Retinal pigment epithelial cell (primary cell): Measurements from ENCODE around the gene CBR4.

Source experiments
- DNase-seq: peaks from one replicate; pipeline ENCODE4 v3.0.0-alpha.2; 2010; ENCODE audit warnings: low read depth
- H3K4me3 ChIP-seq: 2 replicates; pipeline ENCODE4 v1.5.1; 2011; ENCODE audit warnings: mild to moderate bottlenecking, low read length, control low read depth, moderate library complexity
- TF ChIP-seq, protein P1 (sequence below): conservative IDR thresholded peaks from 2 replicates; pipeline ENCODE4 v1.5.1; 2011; ENCODE audit warnings: low read depth, low read length, control low read depth, inconsistent platforms

Gene CBR4

DNA sequence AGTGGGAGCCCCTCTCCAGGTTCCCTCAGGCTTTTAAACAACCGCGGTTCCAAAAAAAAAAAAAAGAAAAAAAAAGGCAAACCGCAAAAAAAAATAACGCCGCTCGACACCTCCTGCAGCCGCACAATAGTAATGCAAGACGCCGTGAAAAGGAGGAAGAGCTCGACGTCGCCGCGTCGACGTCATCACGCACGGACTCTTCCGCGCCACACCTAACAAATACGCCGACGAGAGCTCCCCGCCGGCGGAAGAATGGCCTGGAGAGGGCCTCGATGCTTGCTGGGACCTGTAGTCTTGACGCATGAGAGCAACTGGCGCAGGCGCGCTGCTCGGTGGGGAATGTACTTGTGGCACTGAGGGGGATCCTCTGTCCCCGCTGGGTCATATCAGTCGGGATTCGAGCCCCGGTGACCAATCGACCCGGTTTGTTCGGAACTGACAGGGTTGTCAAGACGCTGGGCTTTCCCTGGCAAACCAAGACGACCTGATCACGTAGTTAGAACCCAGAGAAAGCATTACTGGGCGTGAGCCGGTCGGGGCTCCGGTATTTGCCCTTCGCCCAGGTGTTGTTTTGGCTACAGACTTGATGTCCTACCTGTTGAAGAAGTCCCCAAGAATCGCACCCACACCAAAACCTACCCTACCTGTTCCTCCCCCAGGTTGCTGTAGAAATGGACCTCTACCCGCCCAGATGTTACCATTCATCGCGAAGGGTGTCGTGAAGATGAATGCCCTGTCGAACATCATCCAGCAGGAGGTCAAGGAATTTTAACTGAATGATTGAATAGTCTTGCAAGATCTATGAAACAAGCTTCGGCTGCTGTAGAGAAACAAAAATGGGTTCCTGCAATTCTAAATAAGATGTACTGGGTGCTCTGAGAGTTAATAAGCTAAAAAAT lies at the start of gene CBR4:
Gene CBR4, minus strand, starts transcription at position 131 of the 899 bp plus-strand sequence. CDS start 166 bp downstream, outside the sequence.
- TF ChIP-seq, protein P1, sequence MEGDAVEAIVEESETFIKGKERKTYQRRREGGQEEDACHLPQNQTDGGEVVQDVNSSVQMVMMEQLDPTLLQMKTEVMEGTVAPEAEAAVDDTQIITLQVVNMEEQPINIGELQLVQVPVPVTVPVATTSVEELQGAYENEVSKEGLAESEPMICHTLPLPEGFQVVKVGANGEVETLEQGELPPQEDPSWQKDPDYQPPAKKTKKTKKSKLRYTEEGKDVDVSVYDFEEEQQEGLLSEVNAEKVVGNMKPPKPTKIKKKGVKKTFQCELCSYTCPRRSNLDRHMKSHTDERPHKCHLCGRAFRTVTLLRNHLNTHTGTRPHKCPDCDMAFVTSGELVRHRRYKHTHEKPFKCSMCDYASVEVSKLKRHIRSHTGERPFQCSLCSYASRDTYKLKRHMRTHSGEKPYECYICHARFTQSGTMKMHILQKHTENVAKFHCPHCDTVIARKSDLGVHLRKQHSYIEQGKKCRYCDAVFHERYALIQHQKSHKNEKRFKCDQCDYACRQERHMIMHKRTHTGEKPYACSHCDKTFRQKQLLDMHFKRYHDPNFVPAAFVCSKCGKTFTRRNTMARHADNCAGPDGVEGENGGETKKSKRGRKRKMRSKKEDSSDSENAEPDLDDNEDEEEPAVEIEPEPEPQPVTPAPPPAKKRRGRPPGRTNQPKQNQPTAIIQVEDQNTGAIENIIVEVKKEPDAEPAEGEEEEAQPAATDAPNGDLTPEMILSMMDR, result peak; percentile 35
- DNase-seq, result peak; percentile 97

DNA sequence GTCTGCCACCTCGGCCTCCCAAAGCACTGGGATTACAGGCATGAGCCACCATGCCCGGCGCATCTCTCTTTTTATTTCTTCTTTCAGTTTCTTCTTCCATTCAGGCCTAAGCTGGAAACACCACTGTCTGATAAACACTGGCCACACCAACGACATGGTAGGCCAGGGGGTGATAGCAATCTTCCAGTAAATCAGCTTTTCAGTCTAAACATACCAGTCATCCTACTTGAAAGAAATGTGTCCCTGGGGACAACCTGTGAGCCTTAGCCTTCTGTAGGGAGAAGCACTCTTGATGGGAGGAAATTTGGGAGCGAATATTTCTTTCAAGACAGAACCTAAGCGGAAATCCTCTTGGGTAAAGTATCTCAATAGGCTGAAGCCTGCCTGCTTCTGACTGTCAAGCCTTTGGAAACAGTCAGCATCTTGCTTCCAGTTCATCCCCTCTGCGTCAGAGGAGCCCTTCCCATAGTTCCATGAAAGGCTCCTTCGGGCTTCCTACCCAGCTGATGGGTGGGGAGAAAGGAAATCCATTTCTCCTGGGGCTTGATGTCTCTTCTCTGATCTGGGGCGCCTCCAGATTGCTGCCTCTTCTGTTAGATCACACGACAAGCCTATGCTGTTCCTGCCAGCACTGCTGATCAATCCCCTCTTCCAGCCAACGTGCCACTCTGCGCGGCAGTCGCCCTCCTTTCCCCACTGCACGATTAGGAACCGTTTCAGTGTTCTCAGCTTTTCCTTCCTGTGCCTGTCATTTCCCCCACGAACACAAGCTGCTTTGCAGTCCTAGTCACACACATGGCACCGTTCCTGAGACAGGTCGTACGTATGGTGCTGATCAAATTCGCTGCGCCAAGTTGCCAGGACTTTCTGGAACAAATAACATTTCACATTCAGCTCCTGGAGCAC lies 49.5 kb upstream of the CBR4 start:
- H3K4me3 ChIP-seq, result no peak overlapping the region
- TF ChIP-seq, protein P1, result no peak
- DNase-seq, result no peak

More for the DNA sequence above, at the start of gene CBR4:
- H3K4me3 ChIP-seq, result peak within 1 kb of the TSS; percentile 76

DNA sequence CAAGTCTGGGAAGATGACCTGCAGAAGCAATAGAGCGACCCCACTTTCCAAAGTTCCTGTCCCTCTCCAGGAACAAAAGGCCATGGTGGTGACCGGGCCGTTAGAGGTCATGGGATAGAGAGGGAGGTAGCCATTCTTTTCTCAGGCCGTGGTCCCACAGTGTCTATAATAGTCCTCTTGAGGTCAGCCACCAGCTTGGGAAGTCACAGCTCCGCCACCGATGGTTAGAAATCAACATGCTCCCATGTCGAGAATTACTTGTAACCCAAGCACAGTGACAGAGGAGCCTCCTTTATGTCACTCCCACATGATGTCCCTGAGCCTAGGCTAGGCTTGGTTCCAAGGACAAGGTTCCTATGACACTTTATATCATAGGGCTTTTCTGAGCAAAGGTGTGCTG lies 48.3 kb upstream of the CBR4 start:
- no peak overlapping the region for H3K4me3 ChIP-seq
- TF ChIP-seq, protein P1, result no peak
- DNase-seq, result no peak

DNA sequence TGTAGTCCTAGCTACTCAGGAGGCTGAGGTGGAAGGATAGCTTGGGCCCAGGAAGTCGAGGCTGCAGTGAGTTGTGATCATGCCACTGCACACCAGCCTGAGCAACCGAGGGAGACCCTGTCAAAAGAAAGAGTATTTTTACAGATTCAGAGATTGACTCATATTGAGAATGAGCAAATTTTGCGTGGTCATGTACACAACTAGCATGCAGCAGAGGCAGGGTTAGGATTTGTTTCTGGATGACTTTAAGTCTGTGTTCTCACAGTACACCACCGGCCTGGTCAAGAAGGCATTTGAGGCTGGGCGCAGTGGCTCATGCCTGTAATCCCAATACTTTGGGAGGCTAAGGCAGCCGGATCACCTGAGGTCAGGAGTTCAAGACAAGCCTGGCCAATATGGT lies 44.8 kb upstream of the CBR4 start:
- H3K4me3 ChIP-seq, result no peak overlapping the region
- TF ChIP-seq, protein P1, result no peak
- DNase-seq, result no peak

DNA sequence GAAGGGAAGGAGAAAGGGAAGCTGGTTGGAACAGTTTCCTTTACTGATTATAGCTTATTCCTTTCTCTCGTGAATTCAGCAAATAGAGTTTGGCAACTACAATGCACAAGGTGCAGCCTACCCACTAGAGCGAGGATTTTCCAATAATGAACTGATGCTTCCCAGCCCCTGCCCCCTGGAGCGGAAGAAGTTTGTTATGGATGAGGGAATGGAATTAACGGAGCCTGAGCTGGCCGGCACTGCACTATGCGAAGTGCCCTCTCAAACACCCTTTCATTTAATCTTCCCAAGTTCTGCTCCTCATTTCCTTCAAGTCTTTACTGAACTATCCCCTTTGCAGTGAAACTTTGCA lies 42.5 kb upstream of the CBR4 start:
- no peak overlapping the region for H3K4me3 ChIP-seq
- TF ChIP-seq, protein P1, result no peak
- DNase-seq, result no peak

DNA sequence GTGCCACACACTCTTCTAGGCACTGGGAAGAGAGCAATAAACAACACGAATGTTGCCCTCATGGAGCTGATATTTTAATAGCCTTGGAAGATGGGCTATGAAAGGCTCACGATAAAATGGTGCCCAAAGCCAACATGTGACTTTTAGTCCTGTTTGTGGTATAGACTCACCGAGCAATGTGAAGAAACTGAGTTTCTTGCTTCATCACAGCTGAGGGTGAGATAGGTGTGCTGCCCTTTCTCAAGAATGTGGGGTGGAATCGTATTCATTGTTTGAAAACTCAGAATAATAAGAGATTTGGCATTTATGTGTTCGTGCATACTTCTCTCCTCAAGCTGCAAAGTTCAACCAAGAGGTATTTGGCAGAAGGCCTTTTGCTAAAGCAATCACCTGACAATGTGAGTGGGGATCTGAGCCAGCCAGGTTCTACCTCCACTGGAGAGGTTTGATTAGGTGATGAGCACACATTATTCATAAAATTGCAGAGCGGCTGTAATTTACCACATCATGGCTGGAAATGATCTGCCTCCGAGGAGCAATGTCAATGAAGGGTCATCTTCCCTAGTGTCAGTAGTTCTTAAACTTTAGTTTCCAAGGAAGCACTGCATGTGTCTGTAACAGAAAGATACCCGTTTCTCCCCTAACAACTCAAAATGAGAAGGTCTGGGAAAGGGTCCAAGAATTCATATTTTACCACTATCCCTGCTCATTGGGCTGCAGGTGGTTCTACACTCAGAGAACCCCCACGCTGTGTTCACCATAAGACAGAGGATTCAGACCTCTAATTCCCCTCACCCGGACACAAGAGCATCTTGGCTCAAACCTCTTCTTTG lies 41.9 kb upstream of the CBR4 start:
- TF ChIP-seq, protein P1, result no peak
- H3K4me3 ChIP-seq, result no peak overlapping the region
- DNase-seq, result no peak
